Raji (cell line): ENCODE measurements around the gene GIPR.

Experiments
- POLR2A ChIP-seq: IDR thresholded peaks from 2 replicates; pipeline ENCODE4 v1.6.1; 2011; ENCODE audit warnings: low read depth, low read length, control low read depth; ENCODE audit not compliant: insufficient read depth

GIPR gene

GRCh38 chr19:45667620-45668341 lies at the start of gene GIPR:
TSS of gene GIPR (plus strand) at chr19:45668221. CDS start at chr19:45669521, 1,300 bp downstream.
- peak; percentile 61 for TF ChIP-seq POLR2A

- TF ChIP-seq POLR2A: no peak
Observed at GRCh38 chr19:45621389-45621788, 46.6 kb upstream of the GIPR start.

GRCh38 chr19:45621976-45622503 lies 46.0 kb upstream of the GIPR start:
- TF ChIP-seq POLR2A: no peak

- TF ChIP-seq POLR2A: no peak
Observed at GRCh38 chr19:45623984-45624383, 44.0 kb upstream of the GIPR start.

- no peak for TF ChIP-seq POLR2A
Observed at GRCh38 chr19:45629704-45630103, 38.3 kb upstream of the GIPR start.

DNA sequence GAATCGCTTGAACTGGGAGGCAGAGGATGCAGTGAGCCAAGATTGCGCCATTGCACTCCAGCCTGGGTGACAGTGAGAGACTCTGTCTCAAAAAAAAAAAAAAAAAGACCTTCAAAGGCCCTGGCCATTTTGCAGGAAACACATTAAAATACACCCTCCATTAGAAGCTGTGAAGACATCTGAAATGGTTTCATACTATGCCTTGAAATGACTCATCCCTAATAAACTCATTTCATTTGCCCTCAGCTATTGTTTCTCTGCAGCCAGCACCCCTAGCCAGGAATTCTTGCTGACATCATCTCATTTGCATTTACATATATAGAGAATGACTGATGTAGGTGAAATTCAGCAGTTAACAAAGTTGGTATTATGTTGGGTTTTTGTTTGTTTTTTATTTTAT lies 37.6 kb upstream of the GIPR start:
- no peak for TF ChIP-seq POLR2A

DNA sequence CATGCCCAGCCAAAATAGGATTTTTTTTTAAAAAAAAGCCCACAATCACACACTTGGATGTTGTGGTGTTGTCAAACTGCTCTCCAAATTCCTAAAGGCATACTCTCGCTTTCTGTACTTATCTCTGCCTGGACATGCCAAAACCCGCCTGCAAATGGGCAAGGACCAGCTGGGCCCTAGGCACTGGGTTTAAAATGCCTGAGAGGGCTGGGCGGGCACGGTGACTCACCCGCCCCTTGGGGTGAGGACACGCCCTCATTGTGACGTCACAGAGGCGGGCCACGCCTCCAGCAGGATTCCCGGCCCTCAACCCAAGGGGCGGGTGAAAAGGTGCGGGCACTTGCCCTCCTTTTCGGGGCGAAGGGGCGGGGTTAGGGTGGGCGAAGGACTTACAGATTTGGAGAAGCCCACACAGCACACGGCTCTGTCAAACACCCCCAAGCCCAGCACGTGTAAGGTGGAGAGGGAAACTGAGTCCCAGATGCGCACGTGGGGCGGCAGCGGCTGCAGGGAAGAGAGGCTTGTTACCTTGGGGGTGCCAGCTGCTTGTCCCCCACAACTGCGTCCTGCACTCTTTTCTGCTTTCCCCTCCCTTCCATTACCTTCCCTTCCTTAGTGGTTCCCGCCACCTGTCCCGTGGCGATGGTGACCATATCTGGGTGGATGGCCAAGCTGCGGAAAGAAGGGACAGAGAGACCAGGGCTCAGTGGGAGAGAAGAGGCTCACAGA lies 35.4 kb upstream of the GIPR start:
- no peak for TF ChIP-seq POLR2A

GRCh38 chr19:45636275-45636674 lies 31.7 kb upstream of the GIPR start:
- no peak for TF ChIP-seq POLR2A

- TF ChIP-seq POLR2A: no peak
Observed at GRCh38 chr19:45636902-45637301, 31.1 kb upstream of the GIPR start.

DNA sequence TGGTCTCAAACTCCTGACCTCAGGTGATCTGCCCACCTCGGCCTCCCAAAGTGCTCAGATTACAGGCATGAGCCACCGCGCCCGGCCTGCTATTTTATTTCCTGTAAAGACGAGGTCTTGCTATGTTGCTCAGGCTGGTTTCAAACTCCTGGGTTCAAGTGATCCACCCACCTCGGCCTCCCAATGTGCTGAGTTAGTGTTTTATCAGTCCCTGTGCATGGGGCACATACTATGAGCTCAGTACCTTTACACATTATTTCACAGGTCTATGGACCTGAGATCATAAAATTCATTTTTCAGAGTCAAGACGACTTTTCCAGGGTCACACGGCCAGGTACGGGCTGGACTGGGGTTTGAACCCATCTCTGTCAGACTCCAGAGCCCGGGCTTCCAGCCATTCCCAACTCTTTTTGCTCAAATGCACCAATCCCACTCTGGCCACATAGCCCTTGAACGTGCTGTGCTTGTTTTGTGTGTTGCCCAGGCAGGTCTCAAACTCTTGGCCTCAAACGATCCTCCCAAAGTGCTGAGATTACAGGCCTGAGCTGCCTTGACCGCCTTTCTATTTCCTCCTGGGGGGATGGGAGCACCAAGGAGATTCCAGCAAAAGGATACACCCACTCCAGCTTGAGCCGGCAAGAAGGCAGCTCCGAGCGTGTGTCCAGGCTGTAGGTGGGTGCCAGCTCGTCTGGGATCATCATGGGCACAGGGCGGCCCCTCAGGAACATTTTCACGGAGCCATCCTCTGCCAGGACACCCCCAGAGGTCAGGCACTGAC lies 29.9 kb upstream of the GIPR start:
- TF ChIP-seq POLR2A: no peak

DNA sequence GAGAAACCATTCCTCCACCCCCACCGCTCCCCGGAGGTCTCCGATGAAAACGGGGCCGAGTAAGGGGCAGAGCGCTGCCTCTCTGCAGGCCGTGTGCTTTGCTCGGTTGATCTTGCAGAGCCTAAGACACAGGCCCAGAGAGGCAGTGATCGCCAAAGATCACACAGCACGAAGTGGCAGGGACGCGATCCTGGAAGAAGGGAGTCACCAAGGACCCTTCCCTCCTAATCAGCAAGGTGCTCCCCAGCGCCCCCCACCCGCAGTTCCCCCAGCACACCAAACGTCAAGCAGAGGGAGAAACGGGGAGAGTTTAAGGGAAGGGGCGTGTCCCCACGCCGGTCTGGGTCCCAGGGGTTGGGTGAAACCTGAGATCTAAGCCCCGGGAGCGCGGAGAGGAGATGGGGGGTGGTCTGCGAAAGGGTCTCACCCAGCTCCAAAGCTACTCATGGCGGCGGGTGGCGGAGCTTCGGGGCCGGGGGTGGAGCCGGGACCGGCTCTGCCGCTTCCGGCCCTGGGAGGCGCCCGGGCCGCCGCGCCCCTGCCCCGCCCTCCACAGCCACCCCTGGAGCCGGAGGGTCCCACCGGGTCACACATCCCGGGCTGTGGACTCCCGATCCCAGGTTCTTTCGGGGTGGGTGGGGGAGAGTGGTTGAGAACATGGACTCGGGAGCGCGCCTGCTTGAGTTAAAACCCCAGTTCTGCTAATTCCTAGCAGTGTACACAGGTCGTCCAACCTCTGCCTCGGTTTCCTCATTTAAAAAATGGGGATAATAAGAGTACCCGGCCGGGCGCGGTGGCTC lies 28.9 kb upstream of the GIPR start, which contains the start of gene EML2:
EML2 (minus strand) TSS at position 468 of the 800 bp plus-strand sequence; CDS start at position 447, 21 bp downstream.
- no peak for TF ChIP-seq POLR2A

DNA sequence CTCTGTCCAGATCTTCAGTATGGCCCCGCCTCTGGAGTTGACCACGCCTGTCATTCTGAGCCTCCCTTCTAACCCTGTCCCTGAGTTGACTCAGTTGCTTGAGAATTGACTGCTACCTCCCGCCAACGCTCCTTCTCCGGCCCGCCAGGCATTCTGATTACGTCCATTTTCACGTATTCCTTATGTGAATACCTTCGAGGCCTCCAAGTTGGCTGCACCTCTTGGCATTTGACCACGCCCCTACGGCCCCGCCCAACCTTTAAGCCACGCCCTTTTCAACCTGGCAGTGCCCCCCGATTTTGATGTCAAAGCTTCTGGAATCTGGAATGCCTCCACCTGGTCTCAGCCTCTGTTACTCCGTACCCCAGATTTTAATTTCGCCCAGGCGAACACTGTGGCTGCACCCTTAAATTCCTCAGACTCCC lies 27.2 kb upstream of the GIPR start:
- TF ChIP-seq POLR2A: no peak

DNA sequence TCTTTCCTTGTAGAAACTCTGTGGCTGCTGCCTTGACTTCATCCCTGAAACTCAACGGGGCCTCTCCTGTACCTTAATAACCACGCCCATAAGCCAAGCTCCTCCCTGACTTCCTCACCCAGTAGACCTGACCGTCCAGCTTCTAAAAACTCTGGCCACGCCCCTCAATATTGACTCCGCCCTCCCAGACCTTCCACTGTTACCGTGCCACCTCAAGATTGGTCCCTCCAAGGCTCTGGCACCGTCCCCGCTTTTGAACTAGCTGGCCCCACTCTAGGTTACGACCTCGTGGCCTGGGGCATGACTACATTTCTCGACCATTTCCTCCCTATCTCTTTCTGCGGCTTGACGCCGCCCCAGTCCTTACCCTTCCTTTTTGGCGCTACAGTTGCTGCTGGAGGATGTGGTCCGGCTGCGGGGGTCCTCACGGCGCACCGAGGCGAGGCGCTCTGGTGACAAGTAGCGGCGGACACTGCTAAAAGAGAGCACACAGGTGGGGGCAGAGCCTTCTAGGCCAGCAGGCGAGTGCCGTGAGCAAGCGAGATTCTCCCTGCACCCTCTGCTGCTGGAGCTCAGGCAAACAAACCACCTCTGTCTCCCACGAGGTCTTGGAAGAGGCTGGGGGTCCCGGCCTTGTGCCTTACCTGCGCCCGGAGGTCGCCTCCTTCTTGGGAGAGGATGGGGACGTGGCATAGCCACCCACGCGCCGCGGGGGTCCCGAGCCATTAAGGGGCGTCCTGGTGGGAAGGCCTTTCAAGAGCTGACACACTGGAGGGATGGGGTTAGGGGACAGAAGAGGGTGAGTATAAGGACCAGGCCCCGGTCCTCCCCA lies 26.5 kb upstream of the GIPR start:
- peak; percentile 90 for TF ChIP-seq POLR2A

DNA sequence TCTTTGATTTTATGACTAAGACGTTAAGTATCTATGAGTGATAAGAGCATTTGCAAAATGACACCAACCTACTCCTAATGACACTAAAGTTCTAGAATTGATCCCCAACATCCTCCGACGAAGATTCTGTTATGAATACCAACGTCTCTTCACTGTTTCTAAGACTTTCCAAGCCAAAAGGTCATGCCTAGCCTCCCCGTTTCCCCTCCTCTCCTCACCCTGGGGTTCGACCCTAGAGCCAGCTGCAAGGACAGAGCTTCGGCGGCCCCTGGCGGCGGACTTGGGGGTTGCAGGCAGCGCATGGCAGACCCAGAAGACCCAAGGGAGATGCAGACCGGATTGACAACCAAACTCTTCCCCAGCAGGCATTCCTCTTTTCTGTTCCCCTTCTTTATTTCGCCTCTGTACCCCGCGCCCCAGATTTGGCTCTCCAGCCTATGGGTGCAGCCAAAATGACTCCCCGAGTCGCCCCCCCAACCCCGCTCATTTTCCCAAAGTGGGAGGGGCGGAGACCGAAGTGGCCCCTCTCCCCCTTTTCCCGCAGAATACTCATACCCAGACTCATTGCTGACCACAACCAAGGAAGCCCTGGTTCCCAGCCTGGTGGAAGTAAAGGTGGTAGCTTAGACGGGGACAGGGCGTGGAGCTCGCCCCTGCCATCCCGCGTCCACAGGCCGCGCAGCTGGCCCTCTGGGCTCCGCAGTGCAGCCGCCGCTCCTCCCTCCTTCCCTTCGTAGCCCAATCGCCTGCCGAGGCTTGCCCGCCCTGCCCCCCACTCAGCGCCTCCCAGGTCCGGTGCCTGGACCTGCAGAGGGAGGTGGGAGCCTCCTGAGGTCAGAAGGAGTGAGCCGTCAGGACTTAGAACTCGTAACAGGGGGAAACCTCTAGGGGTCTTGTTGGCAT lies 24.7 kb upstream of the GIPR start:
- TF ChIP-seq POLR2A: peak; percentile 44; the same call in 1 of the 2 replicates
